C4-2B (cell line): Measurements from ENCODE around the gene FLT4.

Experiments used
- H3K27ac ChIP-seq: fragments of 450-650 bp; 2 replicates; pipeline ENCODE4 v1.5.1; 2017
- ZFX ChIP-seq: fragments of 450-650 bp; IDR thresholded peaks from 2 replicates; pipeline ENCODE4 v1.6.1; 2017
- TF ChIP-seq, protein P1 (sequence below): fragments of 450-650 bp; conservative IDR thresholded peaks from 2 replicates; pipeline ENCODE4 v1.5.1; 2017; ENCODE audit warnings: mild to moderate bottlenecking

FLT4 gene

DNA sequence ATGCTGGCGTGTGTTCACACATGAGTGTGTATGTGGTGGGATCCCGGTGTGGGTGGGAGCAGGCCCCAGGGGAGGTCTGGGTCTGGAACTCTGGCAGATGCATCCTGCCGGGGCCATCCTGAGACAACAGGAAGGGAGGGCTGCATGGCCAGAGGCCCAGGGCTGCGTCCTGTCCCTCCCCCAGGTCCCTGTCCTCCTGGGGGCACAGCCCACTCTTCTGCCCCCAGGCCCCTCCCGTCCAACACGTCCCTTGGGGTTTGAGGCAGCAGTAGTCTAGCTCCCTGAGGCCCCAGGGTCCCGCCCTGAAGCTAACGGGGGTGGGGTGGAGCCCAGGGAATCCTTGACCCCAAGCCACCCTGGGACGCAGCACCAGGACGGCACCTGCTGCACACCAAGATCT lies 16.6 kb downstream of the FLT4 start:
- TF ChIP-seq, protein P1, sequence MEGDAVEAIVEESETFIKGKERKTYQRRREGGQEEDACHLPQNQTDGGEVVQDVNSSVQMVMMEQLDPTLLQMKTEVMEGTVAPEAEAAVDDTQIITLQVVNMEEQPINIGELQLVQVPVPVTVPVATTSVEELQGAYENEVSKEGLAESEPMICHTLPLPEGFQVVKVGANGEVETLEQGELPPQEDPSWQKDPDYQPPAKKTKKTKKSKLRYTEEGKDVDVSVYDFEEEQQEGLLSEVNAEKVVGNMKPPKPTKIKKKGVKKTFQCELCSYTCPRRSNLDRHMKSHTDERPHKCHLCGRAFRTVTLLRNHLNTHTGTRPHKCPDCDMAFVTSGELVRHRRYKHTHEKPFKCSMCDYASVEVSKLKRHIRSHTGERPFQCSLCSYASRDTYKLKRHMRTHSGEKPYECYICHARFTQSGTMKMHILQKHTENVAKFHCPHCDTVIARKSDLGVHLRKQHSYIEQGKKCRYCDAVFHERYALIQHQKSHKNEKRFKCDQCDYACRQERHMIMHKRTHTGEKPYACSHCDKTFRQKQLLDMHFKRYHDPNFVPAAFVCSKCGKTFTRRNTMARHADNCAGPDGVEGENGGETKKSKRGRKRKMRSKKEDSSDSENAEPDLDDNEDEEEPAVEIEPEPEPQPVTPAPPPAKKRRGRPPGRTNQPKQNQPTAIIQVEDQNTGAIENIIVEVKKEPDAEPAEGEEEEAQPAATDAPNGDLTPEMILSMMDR = no peak
- TF ChIP-seq ZFX = no peak

DNA sequence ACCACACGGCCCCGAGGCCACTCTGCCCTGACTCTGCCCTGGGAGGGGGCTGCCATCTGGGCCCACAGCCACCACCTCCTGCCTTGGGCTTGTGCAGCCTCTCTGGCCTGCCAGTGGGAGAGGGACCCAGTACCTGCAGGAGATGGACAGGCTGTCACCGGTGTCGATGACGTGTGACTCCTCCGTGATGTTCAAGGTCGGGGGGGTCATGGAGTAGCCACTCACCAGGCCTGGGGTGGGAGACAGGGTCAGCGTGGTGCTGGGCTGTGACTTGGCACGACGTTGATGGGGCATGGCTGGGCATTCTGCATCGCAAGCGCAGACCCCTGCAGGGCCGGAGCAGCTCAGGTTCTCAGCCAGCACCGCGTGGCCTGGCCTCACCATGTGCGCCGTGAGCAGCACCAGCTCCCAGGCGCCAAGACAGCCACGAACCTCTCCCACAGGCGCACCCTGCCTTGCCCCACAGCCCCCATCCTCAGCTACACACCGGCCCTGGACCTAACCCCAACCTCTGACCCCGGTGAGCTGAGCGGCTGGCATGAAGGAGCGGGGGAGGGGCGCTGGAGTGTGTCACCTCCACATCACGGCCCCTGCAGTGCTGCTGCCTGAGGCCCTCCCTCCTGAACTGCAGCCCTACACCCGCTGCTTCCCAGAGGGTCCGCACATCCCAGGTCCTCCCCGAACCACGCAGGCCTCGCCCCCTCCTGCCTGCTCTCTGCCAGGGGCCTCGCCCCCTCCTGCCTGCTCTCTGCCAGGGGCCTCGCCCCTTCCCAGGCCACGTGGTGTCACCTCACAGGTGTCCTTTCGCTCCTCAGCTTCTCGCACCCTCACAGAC lies 17.6 kb downstream of the FLT4 start:
- TF ChIP-seq, protein P1 = no peak
- no peak for TF ChIP-seq ZFX
- no peak overlapping the region for H3K27ac ChIP-seq

More for the DNA sequence above, 16.6 kb downstream of the FLT4 start:
- no peak overlapping the region for H3K27ac ChIP-seq

DNA sequence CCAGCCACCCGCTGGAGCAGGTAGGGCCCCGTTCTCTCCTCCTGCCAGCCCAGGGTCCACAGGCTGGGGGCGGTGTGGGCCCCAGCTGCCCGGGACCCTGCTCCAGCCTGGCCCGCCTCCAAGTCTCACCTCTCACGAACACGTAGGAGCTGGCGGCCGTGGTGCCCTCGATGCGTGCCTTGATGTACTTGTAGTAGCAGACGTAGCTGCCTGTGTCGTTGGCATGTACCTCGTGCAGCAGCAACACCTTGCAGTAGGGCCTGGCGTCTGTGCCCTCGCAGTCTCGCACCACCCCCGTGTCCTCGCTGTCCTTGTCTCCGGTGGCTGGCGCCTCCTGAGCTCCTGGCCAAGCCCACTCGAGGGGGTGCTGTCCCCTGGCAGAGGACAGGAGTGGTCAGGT lies 19.0 kb downstream of the FLT4 start:
- TF ChIP-seq ZFX = no peak
- H3K27ac ChIP-seq = no peak overlapping the region

DNA sequence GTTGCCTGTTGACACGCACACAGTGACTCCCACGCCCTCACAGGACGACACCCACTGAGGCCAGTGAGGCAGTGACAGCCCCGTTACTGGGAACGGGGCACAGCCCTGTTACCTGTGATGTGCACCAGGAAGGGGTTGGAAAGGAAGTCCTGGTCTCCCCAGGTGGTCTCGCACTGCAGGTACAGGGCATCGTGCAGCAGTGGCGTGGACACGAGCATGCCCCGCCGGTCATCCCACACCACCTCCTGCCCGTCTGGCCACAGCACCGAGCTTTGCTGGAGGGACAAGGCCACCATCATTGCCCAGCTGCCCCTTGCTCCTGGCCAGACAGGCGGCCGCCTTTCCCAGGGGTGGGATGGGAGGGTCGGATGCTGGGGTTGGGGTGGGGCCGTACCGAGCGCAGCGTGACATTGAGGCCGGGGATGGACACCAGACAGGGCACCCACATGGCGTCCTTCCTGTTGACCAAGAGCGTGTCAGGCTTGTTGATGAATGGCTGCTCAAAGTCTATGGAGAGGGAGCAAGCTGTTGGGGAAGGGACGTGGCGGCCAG lies 19.5 kb downstream of the FLT4 start:
- no peak overlapping the region for H3K27ac ChIP-seq
- no peak for TF ChIP-seq ZFX
- TF ChIP-seq, protein P1 = no peak

DNA sequence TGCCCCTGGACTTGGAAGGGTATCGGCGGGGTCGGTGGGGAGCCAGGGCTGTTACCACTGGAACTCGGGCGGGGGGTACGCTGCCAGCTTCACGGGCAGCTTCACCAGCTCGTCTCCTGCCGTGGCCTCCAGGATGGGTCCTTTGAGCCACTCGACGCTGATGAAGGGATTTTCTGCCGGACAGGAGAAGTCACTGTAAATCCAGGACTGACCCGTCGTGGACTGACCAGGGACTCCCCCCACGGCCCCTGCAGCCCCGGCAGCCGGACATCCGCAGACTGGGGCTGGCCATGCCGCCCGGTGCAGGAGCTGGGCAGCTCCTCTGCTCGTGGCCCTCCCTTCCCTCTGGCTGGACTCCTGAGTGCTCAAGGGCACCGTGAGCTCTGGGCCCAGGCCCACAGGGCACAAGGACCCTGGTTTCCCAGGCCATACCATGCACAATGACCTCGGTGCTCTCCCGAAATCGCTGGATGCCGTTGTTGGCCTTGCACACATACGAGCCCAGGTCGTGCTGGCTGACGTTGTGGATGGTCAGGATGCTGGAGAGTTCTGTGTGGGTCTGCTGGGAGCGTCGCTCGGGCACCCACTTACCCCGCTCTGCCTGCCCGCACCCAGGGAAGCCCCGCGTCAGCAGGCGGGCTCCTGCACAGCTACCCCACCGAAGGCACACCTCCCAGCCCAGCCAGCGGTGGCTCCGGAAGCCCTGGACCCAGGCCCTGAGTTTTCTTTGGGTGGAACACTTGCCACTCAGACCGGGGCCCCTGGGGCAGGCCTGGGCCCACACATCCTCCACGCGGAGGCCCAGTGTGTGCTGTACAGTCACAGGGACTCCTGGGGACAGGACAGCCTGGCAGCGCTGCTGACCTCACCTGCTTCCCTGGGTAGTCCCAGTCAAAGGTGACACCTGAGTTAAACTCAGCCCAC lies 20.3 kb downstream of the FLT4 start:
- no peak overlapping the region for H3K27ac ChIP-seq
- TF ChIP-seq, protein P1 = no peak
- no peak for TF ChIP-seq ZFX

DNA sequence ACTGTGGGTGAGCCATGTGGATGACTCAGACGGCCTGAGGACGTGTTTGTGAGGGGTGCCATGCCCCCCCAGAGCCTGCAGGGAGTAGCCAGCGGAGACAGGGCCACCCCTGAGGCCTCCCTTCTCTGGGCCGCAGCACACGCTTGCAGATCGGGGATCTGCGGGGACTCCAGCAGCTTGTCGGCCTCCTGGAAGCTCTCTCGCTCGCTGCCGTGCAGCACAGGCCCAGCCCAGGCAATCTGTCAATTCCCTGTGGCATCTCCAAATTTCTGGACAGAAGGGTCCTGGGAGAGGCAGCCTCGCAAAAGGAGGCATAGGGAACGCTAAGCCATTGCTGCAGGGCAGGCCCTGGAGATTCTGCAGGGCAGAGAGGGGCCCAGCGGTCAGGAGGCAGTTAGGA lies 21.2 kb downstream of the FLT4 start:
- H3K27ac ChIP-seq = no peak overlapping the region
- TF ChIP-seq, protein P1 = no peak
- TF ChIP-seq ZFX = no peak

DNA sequence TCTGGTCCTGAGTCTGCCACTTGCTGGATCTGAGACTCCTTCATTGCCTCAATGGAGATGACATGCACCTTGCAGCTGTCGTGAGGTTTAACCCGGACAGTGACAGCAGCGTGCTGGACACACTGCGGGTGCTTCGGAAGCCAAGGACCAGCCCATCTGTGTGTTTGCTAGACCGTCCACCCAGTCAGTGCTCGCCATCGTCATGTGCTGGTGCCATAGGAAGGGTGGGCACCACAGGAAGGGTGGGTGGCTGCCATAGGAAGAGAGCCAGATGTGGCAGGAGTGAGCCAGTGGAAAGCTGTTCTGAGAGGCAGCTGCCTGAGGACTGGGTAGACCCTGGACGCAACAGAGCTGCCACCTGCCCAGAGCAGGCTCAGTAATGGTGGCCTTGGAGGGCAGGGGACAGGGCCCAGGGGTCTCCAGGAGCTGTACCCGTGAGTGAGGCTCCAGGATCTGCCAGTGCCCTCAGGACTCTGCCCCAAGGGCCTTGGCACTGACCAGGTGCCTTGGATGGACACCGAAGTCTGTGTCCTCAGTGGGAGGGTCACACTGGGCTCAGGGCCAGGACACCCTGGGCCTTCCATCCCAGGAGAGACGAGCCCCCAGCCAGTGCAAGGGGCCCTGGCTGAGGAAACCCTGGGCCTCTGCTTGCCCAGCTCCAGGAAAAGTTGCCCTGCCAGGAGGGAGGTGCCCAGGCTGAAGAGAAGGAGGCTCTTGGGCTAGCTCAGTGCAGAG lies 21.8 kb downstream of the FLT4 start:
- no peak overlapping the region for H3K27ac ChIP-seq
- TF ChIP-seq ZFX = no peak
- TF ChIP-seq, protein P1 = no peak
